BJ (cell line): ENCODE data around the gene APBA2. TPM values are rescaled to one million over a fixed set of nuclear protein-coding genes. Genes with fewer than 3 reads are reported as not detected.

ENCODE experiments used
- CTCF ChIA-PET: fragments of 350-600 bp; formaldehyde crosslinking; extraction: SDS; loops from one replicate; lab custom pipeline; 2021; ENCODE audit warnings: antibody characterized with exemption, inconsistent platforms; lab: Yijun Ruan, JAX
- POLR2A ChIA-PET: fragments of 300-600 bp; sonication (Branson Sonifier 250); formaldehyde crosslinking; extraction: SDS; loops from one replicate; lab custom pipeline; 2021; ENCODE audit warnings: antibody characterized with exemption; lab: Charles Lee
- DNase-seq: peaks from one replicate; pipeline ENCODE4 v3.0.0-alpha.2; 2011; ENCODE audit warnings: low read depth
- H3K27me3 ChIP-seq: 2 replicates; pipeline ENCODE4 v1.6.0; 2011; ENCODE audit warnings: low read length; ENCODE audit not compliant: control insufficient read depth, insufficient read depth
- H3K36me3 ChIP-seq: 2 replicates; pipeline ENCODE4 v1.5.1; 2011; ENCODE audit warnings: low read length; ENCODE audit not compliant: control insufficient read depth, insufficient read depth
- H3K4me3 ChIP-seq: 2 replicates; pipeline ENCODE4 v1.5.1; 2011; ENCODE audit warnings: low read depth, mild to moderate bottlenecking, control low read depth, low read length
- polyA plus RNA-seq: library from polyadenylated mRNA; depleted of rRNA; stranded (reverse); fragments of >200 nt; gene quantifications from 2 replicates; pipeline ENCODE4 v1.2.3, GENCODE V29; 2011
- TF ChIP-seq, protein P1 (sequence below): IDR thresholded peaks from 2 replicates; pipeline ENCODE4 v1.5.1; 2011; ENCODE audit warnings: low read depth, mild to moderate bottlenecking, control low read depth, inconsistent platforms, low read length, moderate library complexity; ENCODE audit not compliant: insufficient read depth

Gene APBA2
- polyA plus RNA-seq, 1 experiment: 15.1 TPM

DNA sequence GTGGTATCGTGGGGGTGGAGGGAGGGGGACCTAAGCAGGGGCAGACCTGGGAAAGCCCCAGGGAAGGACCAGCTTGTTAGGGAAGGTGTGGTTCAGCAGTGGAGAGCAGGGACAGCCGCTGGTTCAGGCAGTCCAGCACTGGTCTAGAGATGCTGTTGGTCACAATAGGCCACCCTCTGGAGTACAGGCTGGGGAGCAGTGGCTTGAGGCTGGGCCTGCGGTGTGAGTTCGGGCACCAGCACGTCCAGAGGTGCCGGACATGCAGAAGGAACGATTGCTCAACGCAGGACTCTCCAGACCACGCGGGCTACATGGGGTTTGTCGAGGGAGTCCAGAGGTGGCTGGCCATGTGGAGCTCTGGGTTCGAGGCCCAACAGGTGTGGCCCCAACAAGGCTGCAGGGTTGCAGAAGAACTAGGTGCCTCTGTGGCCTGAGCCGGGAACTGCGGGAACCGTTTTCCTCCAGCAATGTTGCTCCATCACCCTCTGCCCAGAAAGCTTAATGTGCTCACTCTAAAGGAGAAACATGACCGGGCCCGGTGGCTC lies 143.9 kb downstream of the APBA2 start:
- CTCF ChIA-PET: no interaction called here

DNA sequence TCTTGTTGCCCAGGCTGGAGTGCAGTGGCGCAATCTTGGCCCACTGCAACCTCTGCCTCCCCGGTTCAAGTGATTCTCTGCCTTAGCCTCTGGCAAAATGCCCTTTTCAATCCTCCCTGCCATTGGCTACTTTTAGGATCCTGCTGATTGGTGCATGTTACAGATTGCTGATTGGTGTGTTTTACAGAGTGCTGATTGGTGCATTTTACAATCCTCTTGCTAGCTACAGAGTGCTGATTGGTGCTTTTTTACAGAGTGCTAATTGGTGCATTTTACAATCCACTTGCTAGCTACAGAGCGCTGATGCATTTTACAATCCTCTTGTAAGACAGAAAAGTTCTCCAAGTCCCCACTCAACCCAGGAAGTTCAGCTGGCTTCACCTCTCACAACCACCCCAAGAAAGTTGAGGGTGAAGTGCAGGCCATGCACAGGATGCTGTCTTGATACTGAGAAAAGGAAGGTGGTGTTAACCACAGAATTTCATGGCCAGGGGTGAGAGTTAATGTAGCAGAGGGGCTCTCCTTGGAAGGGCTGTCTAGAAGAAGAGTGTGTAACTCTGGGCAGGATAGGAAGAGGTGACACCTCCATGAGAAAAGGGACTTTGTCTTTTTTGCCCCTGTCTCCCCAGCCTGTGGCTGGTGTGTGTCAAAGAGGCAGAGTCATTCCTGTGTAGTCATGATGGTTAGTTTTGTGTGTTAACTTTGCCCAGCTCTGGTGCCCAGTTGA lies 145.9 kb downstream of the APBA2 start:
- ChIA-PET POLR2A (no interaction called here), CTCF (no interaction called here)
- Histone ChIP-seq H3K4me3 (no peak overlapping the region), H3K36me3 (no peaks in the 10 kb centered on the region), H3K27me3 (no peaks in the 10 kb centered on the region)
- DNase-seq: no peak
- TF ChIP-seq, protein P1, sequence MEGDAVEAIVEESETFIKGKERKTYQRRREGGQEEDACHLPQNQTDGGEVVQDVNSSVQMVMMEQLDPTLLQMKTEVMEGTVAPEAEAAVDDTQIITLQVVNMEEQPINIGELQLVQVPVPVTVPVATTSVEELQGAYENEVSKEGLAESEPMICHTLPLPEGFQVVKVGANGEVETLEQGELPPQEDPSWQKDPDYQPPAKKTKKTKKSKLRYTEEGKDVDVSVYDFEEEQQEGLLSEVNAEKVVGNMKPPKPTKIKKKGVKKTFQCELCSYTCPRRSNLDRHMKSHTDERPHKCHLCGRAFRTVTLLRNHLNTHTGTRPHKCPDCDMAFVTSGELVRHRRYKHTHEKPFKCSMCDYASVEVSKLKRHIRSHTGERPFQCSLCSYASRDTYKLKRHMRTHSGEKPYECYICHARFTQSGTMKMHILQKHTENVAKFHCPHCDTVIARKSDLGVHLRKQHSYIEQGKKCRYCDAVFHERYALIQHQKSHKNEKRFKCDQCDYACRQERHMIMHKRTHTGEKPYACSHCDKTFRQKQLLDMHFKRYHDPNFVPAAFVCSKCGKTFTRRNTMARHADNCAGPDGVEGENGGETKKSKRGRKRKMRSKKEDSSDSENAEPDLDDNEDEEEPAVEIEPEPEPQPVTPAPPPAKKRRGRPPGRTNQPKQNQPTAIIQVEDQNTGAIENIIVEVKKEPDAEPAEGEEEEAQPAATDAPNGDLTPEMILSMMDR: no peak

More for the DNA sequence above, 143.9 kb downstream of the APBA2 start:
- Histone ChIP-seq H3K4me3 (no peak overlapping the region), H3K27me3 (no peaks in the 10 kb centered on the region), H3K36me3 (no peaks in the 10 kb centered on the region)
- DNase-seq: no peak
- TF ChIP-seq, protein P1: no peak
- POLR2A ChIA-PET: no interaction called here

DNA sequence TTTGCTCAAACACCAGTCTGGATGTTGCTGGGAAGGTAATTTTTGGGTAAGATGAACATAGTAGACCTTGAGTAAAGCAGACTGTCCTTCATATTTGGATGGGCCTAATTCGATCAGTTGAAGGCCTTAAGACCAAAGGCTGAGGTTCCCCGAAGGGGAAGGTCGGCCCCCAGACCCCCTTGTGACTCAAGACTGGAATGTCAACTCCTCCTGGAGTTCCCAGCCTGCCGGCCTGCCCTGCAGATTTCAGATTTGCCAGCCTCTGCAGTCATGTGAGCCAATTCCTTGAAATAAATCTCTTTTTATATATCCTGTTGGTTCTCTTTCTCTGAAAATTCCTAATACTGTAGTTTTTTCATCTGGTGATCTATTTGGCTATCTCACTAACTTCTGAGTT lies 146.5 kb downstream of the APBA2 start:
- ChIA-PET POLR2A (no interaction called here), CTCF (no interaction called here)
- no peak overlapping the region for H3K4me3 ChIP-seq

DNA sequence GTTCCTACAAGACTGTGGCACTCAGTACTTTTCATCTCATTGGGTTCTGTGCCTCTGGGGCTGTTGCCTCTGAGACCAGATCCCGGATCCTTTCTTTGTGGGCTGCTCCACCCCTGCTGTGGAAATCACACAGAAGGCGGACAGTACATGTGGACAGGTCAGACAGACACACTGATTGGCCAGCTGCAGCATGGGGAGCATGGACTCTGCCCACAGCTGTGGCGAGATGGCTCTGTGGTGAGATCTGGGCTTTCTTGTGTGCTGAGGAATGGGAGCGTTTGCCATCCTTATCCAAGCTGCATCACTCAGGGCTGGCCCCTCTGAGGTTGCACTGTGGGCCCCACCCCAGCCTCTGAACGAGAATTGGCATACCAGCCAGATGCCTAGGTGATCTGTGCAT lies 147.0 kb downstream of the APBA2 start:
- POLR2A ChIA-PET: no interaction called here
- TF ChIP-seq, protein P1: no peak
- H3K27me3 ChIP-seq: no peaks in the 10 kb centered on the region
- DNase-seq: no peak
- CTCF ChIA-PET: no interaction called here
- H3K4me3 ChIP-seq: no peak overlapping the region
- no peaks in the 10 kb centered on the region for H3K36me3 ChIP-seq

More for the DNA sequence above, 146.5 kb downstream of the APBA2 start:
- Histone ChIP-seq H3K36me3 (no peaks in the 10 kb centered on the region), H3K27me3 (no peaks in the 10 kb centered on the region)
- TF ChIP-seq, protein P1: no peak
- no peak for DNase-seq

DNA sequence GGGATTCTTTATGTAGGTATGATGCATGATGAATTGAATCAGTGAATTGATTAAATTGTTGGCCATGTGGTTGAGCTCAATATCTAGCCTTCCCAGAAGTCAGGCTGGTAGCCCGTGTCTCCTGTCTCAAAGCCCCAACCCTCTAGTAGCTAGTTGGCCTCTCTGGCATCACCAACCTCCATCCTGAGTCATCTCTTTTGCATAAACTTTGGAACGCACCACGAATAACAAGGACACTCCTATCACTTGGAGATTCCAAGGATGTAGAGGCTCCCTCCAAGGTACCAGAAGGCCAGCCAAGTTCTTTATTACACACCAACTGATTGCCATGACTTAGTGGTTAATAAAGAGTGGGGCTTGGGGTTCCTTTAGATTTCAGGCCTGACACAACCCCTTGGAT lies 148.4 kb downstream of the APBA2 start:
- no peak for DNase-seq
- no peaks in the 10 kb centered on the region for H3K36me3 ChIP-seq
- H3K4me3 ChIP-seq: no peak overlapping the region
- ChIA-PET CTCF (no interaction called here), POLR2A (no interaction called here)
- no peaks in the 10 kb centered on the region for H3K27me3 ChIP-seq
- TF ChIP-seq, protein P1: no peak
